Esophagus mucosa (tissue), 1 donor: ENCODE results near the gene NLGN1. TPM values are rescaled to one million over a fixed set of nuclear protein-coding genes. Genes with fewer than 3 reads are reported as not detected.

Experiments used
- ATAC-seq: fragments of 200-7000 bp; cut with Tn5 transposase; one replicate; pipeline ENCODE4 v1.9.1; 2020
- total RNA-seq: library from RNA; stranded (reverse); gene quantifications from one replicate; pipeline ENCODE4 v1.2.4, GENCODE V29; 2023
- donor health status: DM: yes; HTN: yes; CAD: no.

The NLGN1 gene
- total RNA-seq, 1 donor from 2014 or later, result 0.44 TPM

- no peak for ATAC-seq
These were observed 246.8 kb downstream of the NLGN1 start for GRCh38 chr3:173644086-173645082.

- ATAC-seq, result no peak
These were observed 253.1 kb downstream of the NLGN1 start for GRCh38 chr3:173650596-173650995.

GRCh38 chr3:173652093-173652492 lies 254.5 kb downstream of the NLGN1 start:
- no peak for ATAC-seq

GRCh38 chr3:173653781-173654180 lies 256.2 kb downstream of the NLGN1 start:
- no peak for ATAC-seq

GRCh38 chr3:173659972-173660371 lies 262.4 kb downstream of the NLGN1 start:
- ATAC-seq, result no peak

GRCh38 chr3:173660645-173661299 lies 263.2 kb downstream of the NLGN1 start:
- no peak for ATAC-seq

GRCh38 chr3:173663696-173664111 lies 266.2 kb downstream of the NLGN1 start:
- ATAC-seq, result no peak

GRCh38 chr3:173676094-173676493 lies 278.6 kb downstream of the NLGN1 start:
- ATAC-seq, result no peak

GRCh38 chr3:173681188-173681678 lies 283.7 kb downstream of the NLGN1 start:
- no peak for ATAC-seq

GRCh38 chr3:173685456-173685855 lies 287.9 kb downstream of the NLGN1 start:
- no peak for ATAC-seq

GRCh38 chr3:173688216-173688842 lies 290.8 kb downstream of the NLGN1 start:
- no peak for ATAC-seq

GRCh38 chr3:173690542-173691180 lies 293.1 kb downstream of the NLGN1 start:
- ATAC-seq, result no peak

GRCh38 chr3:173699353-173699752 lies 301.8 kb downstream of the NLGN1 start:
- no peak for ATAC-seq

- ATAC-seq, result no peak
These were observed 302.8 kb downstream of the NLGN1 start for GRCh38 chr3:173700336-173700735.

GRCh38 chr3:173702561-173702960 lies 305.0 kb downstream of the NLGN1 start:
- ATAC-seq, result no peak

- no peak for ATAC-seq
These were observed 306.2 kb downstream of the NLGN1 start for GRCh38 chr3:173703771-173704170.

- ATAC-seq, result no peak
These were observed 309.1 kb downstream of the NLGN1 start for GRCh38 chr3:173706630-173707029.

GRCh38 chr3:173708191-173708590 lies 310.6 kb downstream of the NLGN1 start:
- ATAC-seq, result no peak

GRCh38 chr3:173709026-173709425 lies 311.5 kb downstream of the NLGN1 start:
- no peak for ATAC-seq

GRCh38 chr3:173711619-173712018 lies 314.1 kb downstream of the NLGN1 start:
- ATAC-seq, result no peak

GRCh38 chr3:173719585-173719984 lies 322.0 kb downstream of the NLGN1 start:
- no peak for ATAC-seq

GRCh38 chr3:173725507-173725906 lies 328.0 kb downstream of the NLGN1 start:
- ATAC-seq, result no peak

- ATAC-seq, result no peak
These were observed 332.8 kb downstream of the NLGN1 start for GRCh38 chr3:173730391-173730790.
